ENCODE measurements around the gene MSI2.

MSI2 gene

GRCh38 chr17:57275071-57275764 is 18.9 kb downstream of the MSI2 start:
- no peaks in the 10 kb centered on the region for H3K27me3 ChIP-seq (ENCODE audit: insufficient read depth, low read length, poor library complexity, severe bottlenecking)
- peaks cover 100% of the 10 kb centered on the region for H3K79me2 ChIP-seq (ENCODE audit: insufficient read depth, low read length)
- no peak overlapping the region for H3K9ac ChIP-seq (ENCODE audit: low read depth, low read length, poor library complexity, severe bottlenecking)
- no peak overlapping the region for H2AFZ ChIP-seq (ENCODE audit: low read length)
- H3K9me3 ChIP-seq (ENCODE audit: insufficient read depth, low read depth, low read length): no peaks in the 10 kb centered on the region
- peaks cover 100% of the 10 kb centered on the region for H3K36me3 ChIP-seq (ENCODE audit: insufficient read depth, low read length)
- no peak overlapping the region for H3K4me3 ChIP-seq (ENCODE audit: low read length, poor library complexity, severe bottlenecking)
- H3F3A ChIP-seq (ENCODE audit: low read depth): no peaks in the 10 kb centered on the region
- peaks cover 98% of the 10 kb centered on the region for H4K20me1 ChIP-seq (ENCODE audit: insufficient read depth, low read length, poor library complexity, severe bottlenecking)
- H3K9me2 ChIP-seq (replicated peaks; ENCODE audit: low read depth, low read length): no peaks in the 10 kb centered on the region
- no peak overlapping the region for H3K4me2 ChIP-seq (ENCODE audit: low read depth, low read length, poor library complexity, severe bottlenecking)
- no peak for TF ChIP-seq EZH2phosphoT487 (IDR thresholded peaks at IDR 0.05; ENCODE audit: borderline replicate concordance)
- no peak for TF ChIP-seq CTCF (conservative IDR thresholded peaks at IDR 0.05; ENCODE audit: low read length)
- peaks cover 14% of the 10 kb centered on the region for H3K4me1 ChIP-seq (ENCODE audit: insufficient read depth, low read length, poor library complexity, severe bottlenecking)

GRCh38 chr17:57276621-57277020 is 20.3 kb downstream of the MSI2 start:
- no peak for TF ChIP-seq EZH2phosphoT487 (IDR thresholded peaks at IDR 0.05; ENCODE audit: borderline replicate concordance)
- TF ChIP-seq CTCF (conservative IDR thresholded peaks at IDR 0.05; ENCODE audit: low read length): no peak
- Histone ChIP-seq H3K79me2 (ENCODE audit: insufficient read depth, low read length) (peaks cover 100% of the 10 kb centered on the region), H3K9ac (ENCODE audit: low read depth, low read length, poor library complexity, severe bottlenecking) (no peak overlapping the region), H3K36me3 (ENCODE audit: insufficient read depth, low read length) (peaks cover 100% of the 10 kb centered on the region), H3K4me1 (ENCODE audit: insufficient read depth, low read length, poor library complexity, severe bottlenecking) (peaks cover 22% of the 10 kb centered on the region), H3K27me3 (ENCODE audit: insufficient read depth, low read length, poor library complexity, severe bottlenecking) (no peaks in the 10 kb centered on the region), H3K4me3 (ENCODE audit: low read length, poor library complexity, severe bottlenecking) (no peak overlapping the region), H4K20me1 (ENCODE audit: insufficient read depth, low read length, poor library complexity, severe bottlenecking) (peaks cover 98% of the 10 kb centered on the region), H2AFZ (ENCODE audit: low read length) (no peak overlapping the region), H3K9me2 (replicated peaks; ENCODE audit: low read depth, low read length) (no peaks in the 10 kb centered on the region), H3K9me3 (ENCODE audit: insufficient read depth, low read depth, low read length) (no peaks in the 10 kb centered on the region), H3K4me2 (ENCODE audit: low read depth, low read length, poor library complexity, severe bottlenecking) (no peak overlapping the region), H3F3A (ENCODE audit: low read depth) (no peaks in the 10 kb centered on the region)

- H3K9me2 ChIP-seq (replicated peaks; ENCODE audit: low read depth, low read length): no peaks in the 10 kb centered on the region
- H3K4me3 ChIP-seq (ENCODE audit: low read length, poor library complexity, severe bottlenecking): no peak overlapping the region
- H3K9ac ChIP-seq (ENCODE audit: low read depth, low read length, poor library complexity, severe bottlenecking): no peak overlapping the region
- peaks cover 30% of the 10 kb centered on the region for H3K4me1 ChIP-seq (ENCODE audit: insufficient read depth, low read length, poor library complexity, severe bottlenecking)
- no peaks in the 10 kb centered on the region for H3K9me3 ChIP-seq (ENCODE audit: insufficient read depth, low read depth, low read length)
- H3K27me3 ChIP-seq (ENCODE audit: insufficient read depth, low read length, poor library complexity, severe bottlenecking): no peaks in the 10 kb centered on the region
- no peaks in the 10 kb centered on the region for H3F3A ChIP-seq (ENCODE audit: low read depth)
- H4K20me1 ChIP-seq (ENCODE audit: insufficient read depth, low read length, poor library complexity, severe bottlenecking): peaks cover 98% of the 10 kb centered on the region
- H3K79me2 ChIP-seq (ENCODE audit: insufficient read depth, low read length): peaks cover 100% of the 10 kb centered on the region
- peaks cover 100% of the 10 kb centered on the region for H3K36me3 ChIP-seq (ENCODE audit: insufficient read depth, low read length)
- no peak for TF ChIP-seq EZH2phosphoT487 (IDR thresholded peaks at IDR 0.05; ENCODE audit: borderline replicate concordance)
- no peak for TF ChIP-seq CTCF (conservative IDR thresholded peaks at IDR 0.05; ENCODE audit: low read length)
- H3K4me2 ChIP-seq (ENCODE audit: low read depth, low read length, poor library complexity, severe bottlenecking): no peak overlapping the region
- H2AFZ ChIP-seq (ENCODE audit: low read length): no peak overlapping the region
Observed at GRCh38 chr17:57277923-57278604, 21.7 kb downstream of the MSI2 start.
